ENCODE measurements around the gene TBX1.

TBX1 gene

GRCh38 chr22:19748139-19748538 is 12.4 kb upstream of the TBX1 start:
- H3K27ac ChIP-seq (replicated peaks), result no peak overlapping the region
- TF ChIP-seq REST (IDR thresholded peaks at IDR 0.05; ENCODE audit: insufficient replicate concordance, low read depth) (no peak), POLR2AphosphoS5 (IDR thresholded peaks at IDR 0.05; ENCODE audit: low read depth) (no peak), GABPA (IDR thresholded peaks at IDR 0.05; ENCODE audit: low read depth) (no peak), SPI1 (IDR thresholded peaks at IDR 0.05; ENCODE audit: borderline replicate concordance, low read depth) (no peak), CTCF (IDR thresholded peaks at IDR 0.05; ENCODE audit: insufficient read depth, low read length) (no peak)
- H3K4me3 ChIP-seq (replicated peaks; ENCODE audit: insufficient read depth, low read length), result no peak overlapping the region
- H3K27me3 ChIP-seq (ENCODE audit: insufficient read depth, poor library complexity, severe bottlenecking), result no peaks in the 10 kb centered on the region
- no peak for DNase-seq (ENCODE audit: low read depth in 1 of 2, low spot score in 1 of 2)

- H3K4me3 ChIP-seq (replicated peaks; ENCODE audit: insufficient read depth, low read length), result no peak overlapping the region
- H3K27ac ChIP-seq (replicated peaks), result no peak overlapping the region
- no peak for TF ChIP-seq CTCF (IDR thresholded peaks at IDR 0.05; ENCODE audit: insufficient read depth, low read length)
- no peak for TF ChIP-seq POLR2AphosphoS5 (IDR thresholded peaks at IDR 0.05; ENCODE audit: low read depth)
- TF ChIP-seq GABPA (IDR thresholded peaks at IDR 0.05; ENCODE audit: low read depth), result no peak
- TF ChIP-seq SPI1 (IDR thresholded peaks at IDR 0.05; ENCODE audit: borderline replicate concordance, low read depth), result no peak
- TF ChIP-seq REST (IDR thresholded peaks at IDR 0.05; ENCODE audit: insufficient replicate concordance, low read depth), result no peak
- peaks cover 4% of the 10 kb centered on the region for H3K27me3 ChIP-seq (ENCODE audit: insufficient read depth, poor library complexity, severe bottlenecking)
- no peak for DNase-seq (ENCODE audit: low read depth in 1 of 2, low spot score in 1 of 2)
These were observed 11.4 kb upstream of the TBX1 start for GRCh38 chr22:19748991-19749664.

GRCh38 chr22:19749876-19750275 is 10.7 kb upstream of the TBX1 start:
- no peak for DNase-seq (ENCODE audit: low read depth in 1 of 2, low spot score in 1 of 2)
- no peak overlapping the region for H3K4me3 ChIP-seq (replicated peaks; ENCODE audit: insufficient read depth, low read length)
- H3K27me3 ChIP-seq (ENCODE audit: insufficient read depth, poor library complexity, severe bottlenecking), result peaks cover 12% of the 10 kb centered on the region
- H3K27ac ChIP-seq (replicated peaks), result no peak overlapping the region
- TF ChIP-seq GABPA (IDR thresholded peaks at IDR 0.05; ENCODE audit: low read depth), result no peak
- no peak for TF ChIP-seq SPI1 (IDR thresholded peaks at IDR 0.05; ENCODE audit: borderline replicate concordance, low read depth)
- no peak for TF ChIP-seq CTCF (IDR thresholded peaks at IDR 0.05; ENCODE audit: insufficient read depth, low read length)
- TF ChIP-seq REST (IDR thresholded peaks at IDR 0.05; ENCODE audit: insufficient replicate concordance, low read depth), result no peak
- no peak for TF ChIP-seq POLR2AphosphoS5 (IDR thresholded peaks at IDR 0.05; ENCODE audit: low read depth)

Data from HL-60 (cell line).